Nephron (organoid): ENCODE measurements around the gene MGAT3.

Source experiments
- H3K27ac Mint-ChIP-seq, 3 experiments: 2 replicates each; pipeline ENCODE4 v1.8.0; 2020; ENCODE audit warnings: mixed read lengths in 3 of 3, mild to moderate bottlenecking in 2 of 3, moderate library complexity in 1 of 3
- H3K27me3 Mint-ChIP-seq: 2 replicates; pipeline ENCODE4 v1.8.0; 2021; ENCODE audit warnings: low read depth, mild to moderate bottlenecking, moderate library complexity, mixed read lengths
- H3K36me3 Mint-ChIP-seq: 2 replicates; pipeline ENCODE4 v1.8.0; 2020; ENCODE audit warnings: low read depth, mixed read lengths
- H3K4me1 Mint-ChIP-seq: 2 replicates; pipeline ENCODE4 v1.8.0; 2020; ENCODE audit warnings: mixed read lengths
- H3K4me3 Mint-ChIP-seq, 3 experiments: 2 replicates each; pipeline ENCODE4 v1.8.0; 2020; ENCODE audit warnings: mild to moderate bottlenecking in 3 of 3, mixed read lengths in 3 of 3, moderate library complexity in 2 of 3
- H3K9me3 Mint-ChIP-seq: 2 replicates; pipeline ENCODE4 v1.8.0; 2020; ENCODE audit warnings: mixed read lengths
- CTCF ChIP-seq, 3 experiments: fragments of 200-600 bp; sonication (generic); IDR thresholded peaks; one replicate each; pipeline ENCODE4 v1.5.0; 2021; ENCODE audit warnings: antibody characterized with exemption in 3 of 3; ENCODE audit not compliant: unreplicated experiment in 3 of 3

The MGAT3 gene

GRCh38 chr22:39430576-39431150 lies 26.1 kb upstream of the MGAT3 start:
- H3K4me3 Mint-ChIP-seq = no peak overlapping the region
- TF ChIP-seq CTCF (IDR thresholded peaks at IDR 0.05; ENCODE audit: unreplicated experiment in 3 of 3) = no peak
- H3K9me3 Mint-ChIP-seq = no peaks in the 10 kb centered on the region
- peaks cover 10% of the 10 kb centered on the region for H3K36me3 Mint-ChIP-seq
- H3K27ac Mint-ChIP-seq = no peak overlapping the region
- no peaks in the 10 kb centered on the region for H3K27me3 Mint-ChIP-seq
- peaks cover 9% of the 10 kb centered on the region for H3K4me1 Mint-ChIP-seq

GRCh38 chr22:39431216-39431801 lies 25.5 kb upstream of the MGAT3 start:
- no peaks in the 10 kb centered on the region for H3K9me3 Mint-ChIP-seq
- no peak overlapping the region for H3K4me3 Mint-ChIP-seq
- H3K4me1 Mint-ChIP-seq = peaks cover 9% of the 10 kb centered on the region
- peaks cover 7% of the 10 kb centered on the region for H3K36me3 Mint-ChIP-seq
- no peak for TF ChIP-seq CTCF (IDR thresholded peaks at IDR 0.05; ENCODE audit: unreplicated experiment in 3 of 3)
- no peaks in the 10 kb centered on the region for H3K27me3 Mint-ChIP-seq
- H3K27ac Mint-ChIP-seq = peak overlapping the region in 1 of 3 experiments; percentile 66

DNA sequence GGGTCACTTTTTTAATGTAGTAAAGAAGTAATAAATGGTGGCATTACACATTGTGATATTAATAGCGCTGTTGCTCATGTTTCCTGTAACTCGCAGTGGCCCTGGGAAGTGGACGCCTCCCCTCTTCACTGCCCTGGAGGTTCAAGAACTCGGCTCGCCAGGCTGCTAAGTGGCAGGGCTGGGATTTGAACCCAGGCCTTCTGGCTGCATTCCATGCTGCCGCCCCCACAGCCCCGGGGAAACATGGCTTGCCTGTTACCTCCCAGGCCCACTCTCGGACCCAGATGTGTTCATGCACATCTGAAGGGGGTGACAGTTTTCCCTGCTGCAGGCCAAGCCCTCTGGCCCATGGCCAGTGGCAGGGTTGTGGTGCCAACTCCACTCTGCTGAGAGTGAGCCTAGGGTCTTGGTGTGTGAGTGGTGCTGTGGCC lies 25.0 kb upstream of the MGAT3 start:
- Mint-ChIP-seq H3K4me1 (peaks cover 9% of the 10 kb centered on the region), H3K4me3 (no peak overlapping the region), H3K27ac (peak overlapping the region in 1 of 3 experiments; percentile 66), H3K27me3 (no peaks in the 10 kb centered on the region), H3K36me3 (peaks cover 7% of the 10 kb centered on the region), H3K9me3 (no peaks in the 10 kb centered on the region)
- no peak for TF ChIP-seq CTCF (IDR thresholded peaks at IDR 0.05; ENCODE audit: unreplicated experiment in 3 of 3)

- no peak overlapping the region for H3K4me3 Mint-ChIP-seq
- H3K27ac Mint-ChIP-seq = no peak overlapping the region
- H3K9me3 Mint-ChIP-seq = no peaks in the 10 kb centered on the region
- peaks cover 13% of the 10 kb centered on the region for H3K4me1 Mint-ChIP-seq
- H3K27me3 Mint-ChIP-seq = no peaks in the 10 kb centered on the region
- TF ChIP-seq CTCF (IDR thresholded peaks at IDR 0.05; ENCODE audit: unreplicated experiment in 3 of 3) = no peak
- H3K36me3 Mint-ChIP-seq = peaks cover 6% of the 10 kb centered on the region
These were observed 24.4 kb upstream of the MGAT3 start for GRCh38 chr22:39432361-39432811.

GRCh38 chr22:39433476-39434242 lies 23.2 kb upstream of the MGAT3 start:
- Mint-ChIP-seq H3K36me3 (no peaks in the 10 kb centered on the region), H3K4me1 (peaks cover 10% of the 10 kb centered on the region), H3K27me3 (peaks cover 3% of the 10 kb centered on the region), H3K4me3 (no peak overlapping the region), H3K27ac (no peak overlapping the region), H3K9me3 (no peaks in the 10 kb centered on the region)
- TF ChIP-seq CTCF (IDR thresholded peaks at IDR 0.05; ENCODE audit: unreplicated experiment in 3 of 3) = no peak
